HAP-1 (cell line): ENCODE results near the gene SLC22A12.
A peak's percentile ranks its signal among the peaks of the same experiment; 100 is the strongest.

Source experiments
- DNase-seq, 2 experiments: peaks; one replicate each; pipeline ENCODE4 v3.0.0-alpha.2; 2016 to 2020; ENCODE audit warnings: low spot score in 2 of 2
- H3K27me3 ChIP-seq: fragments of 250-450 bp; sonication (Bioruptor Pico); 2 replicates; pipeline ENCODE4 v1.5.1; 2020; ENCODE audit warnings: low read depth, mild to moderate bottlenecking, moderate library complexity
- H3K36me3 ChIP-seq: fragments of 250-450 bp; sonication (Bioruptor Pico); replicated peaks from 2 replicates; pipeline ENCODE4 v1.5.1; 2020; ENCODE audit warnings: mild to moderate bottlenecking
- H3K4me1 ChIP-seq: fragments of 250-450 bp; sonication (Bioruptor Pico); 2 replicates; pipeline ENCODE4 v1.5.1; 2020; ENCODE audit warnings: mild to moderate bottlenecking
- H3K4me3 ChIP-seq: fragments of 250-450 bp; sonication (Bioruptor Pico); 2 replicates; pipeline ENCODE4 v1.5.1; 2020; ENCODE audit warnings: mild to moderate bottlenecking, moderate library complexity
- H3K9me3 ChIP-seq: fragments of 250-450 bp; sonication (Bioruptor Pico); 2 replicates; pipeline ENCODE4 v1.5.1; 2020; ENCODE audit warnings: mild to moderate bottlenecking, moderate library complexity
- in situ Hi-C: fragments of 300-500 bp; cut with MboI; formaldehyde crosslinking; loops from 3 replicates; pipeline ENCODE4 v1.14.3; 2020; ENCODE audit warnings: low sequenced_read_pairs, inconsistent platforms, mixed read lengths

The SLC22A12 gene

DNA sequence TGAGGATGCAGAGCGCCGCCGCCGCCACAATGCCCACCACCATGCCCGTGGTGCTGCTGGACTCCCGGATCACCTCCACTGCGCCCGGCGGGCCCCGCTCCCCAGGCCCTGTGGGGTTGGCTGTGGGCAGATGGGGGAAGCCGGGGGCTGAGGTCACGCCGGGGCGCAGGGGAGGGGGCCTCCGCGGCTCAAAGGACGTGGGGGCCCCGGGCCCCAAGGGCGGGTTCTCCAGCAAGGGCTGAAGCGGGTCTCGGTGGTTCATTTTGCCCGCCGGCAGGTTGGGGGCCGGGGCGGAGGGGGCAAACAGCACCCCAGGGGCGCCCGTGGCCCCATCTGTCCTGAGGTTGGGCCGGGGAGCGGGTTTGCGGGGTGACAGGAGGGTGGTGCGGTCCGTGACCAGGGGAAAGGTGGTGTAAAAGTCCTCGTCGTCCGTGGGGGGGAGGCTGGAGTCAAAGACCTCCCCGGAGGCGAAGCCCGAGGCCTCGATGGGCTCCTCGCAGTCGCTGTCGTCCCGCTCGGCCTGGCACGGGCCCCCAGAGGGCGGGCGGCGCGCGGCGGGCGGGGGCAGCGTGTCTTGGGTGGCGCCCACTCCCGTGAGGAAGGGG, 16.5 kb downstream of the SLC22A12 start:
- H3K27me3 ChIP-seq = no peaks in the 10 kb centered on the region
- in situ Hi-C loops = no loop called here
- no peaks in the 10 kb centered on the region for H3K4me1 ChIP-seq
- H3K9me3 ChIP-seq = no peaks in the 10 kb centered on the region
- H3K4me3 ChIP-seq = no peak overlapping the region
- no peaks in the 10 kb centered on the region for H3K36me3 ChIP-seq
- no peak for DNase-seq

DNA sequence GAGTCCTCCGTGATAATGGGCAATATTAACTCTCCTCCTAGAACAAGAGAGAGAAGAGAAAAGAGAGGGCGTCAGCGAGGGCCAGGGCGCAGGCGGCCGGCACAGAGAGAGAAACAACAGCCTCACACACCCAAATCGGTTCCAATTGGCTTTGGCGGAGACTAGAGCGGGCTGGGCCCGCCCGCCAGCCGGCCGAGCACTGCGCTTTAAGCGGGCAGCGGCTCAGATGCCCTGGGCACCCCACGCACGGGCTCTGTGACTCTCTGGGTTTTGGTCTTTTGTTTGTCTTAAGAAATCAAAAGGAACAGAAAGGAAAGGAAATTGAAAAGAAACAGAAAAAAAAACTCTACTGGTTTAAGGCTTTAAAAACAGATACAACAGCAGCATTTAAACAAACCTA, 17.0 kb downstream of the SLC22A12 start:
- Histone ChIP-seq H3K4me3 (no peak overlapping the region), H3K4me1 (no peaks in the 10 kb centered on the region), H3K36me3 (no peaks in the 10 kb centered on the region), H3K27me3 (no peaks in the 10 kb centered on the region), H3K9me3 (no peaks in the 10 kb centered on the region)
- in situ Hi-C loops = no loop called here
- DNase-seq = no peak

DNA sequence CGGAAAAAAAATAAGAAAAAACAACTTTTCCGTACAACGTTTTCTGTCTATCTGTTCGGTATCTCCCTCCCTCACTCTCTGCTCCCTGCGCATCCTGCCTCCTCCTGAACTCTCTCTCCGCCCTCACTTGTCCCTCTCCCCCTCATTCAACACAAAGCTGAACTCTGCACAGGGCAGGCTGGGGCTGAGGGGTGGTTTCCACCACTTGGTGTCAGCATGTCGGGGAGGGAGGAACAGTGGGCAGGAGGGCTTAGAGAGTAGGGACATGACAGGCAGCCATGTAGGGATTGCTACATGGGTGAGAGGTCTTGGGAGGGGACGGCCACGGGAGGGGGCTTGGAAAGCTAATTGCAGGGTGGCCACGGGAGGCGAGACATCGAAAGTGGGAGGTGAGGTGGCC, 17.6 kb downstream of the SLC22A12 start:
- Histone ChIP-seq H3K4me3 (no peak overlapping the region), H3K9me3 (no peaks in the 10 kb centered on the region), H3K4me1 (no peaks in the 10 kb centered on the region), H3K27me3 (no peaks in the 10 kb centered on the region), H3K36me3 (no peaks in the 10 kb centered on the region)
- in situ Hi-C loops = no loop called here
- no peak for DNase-seq

DNA sequence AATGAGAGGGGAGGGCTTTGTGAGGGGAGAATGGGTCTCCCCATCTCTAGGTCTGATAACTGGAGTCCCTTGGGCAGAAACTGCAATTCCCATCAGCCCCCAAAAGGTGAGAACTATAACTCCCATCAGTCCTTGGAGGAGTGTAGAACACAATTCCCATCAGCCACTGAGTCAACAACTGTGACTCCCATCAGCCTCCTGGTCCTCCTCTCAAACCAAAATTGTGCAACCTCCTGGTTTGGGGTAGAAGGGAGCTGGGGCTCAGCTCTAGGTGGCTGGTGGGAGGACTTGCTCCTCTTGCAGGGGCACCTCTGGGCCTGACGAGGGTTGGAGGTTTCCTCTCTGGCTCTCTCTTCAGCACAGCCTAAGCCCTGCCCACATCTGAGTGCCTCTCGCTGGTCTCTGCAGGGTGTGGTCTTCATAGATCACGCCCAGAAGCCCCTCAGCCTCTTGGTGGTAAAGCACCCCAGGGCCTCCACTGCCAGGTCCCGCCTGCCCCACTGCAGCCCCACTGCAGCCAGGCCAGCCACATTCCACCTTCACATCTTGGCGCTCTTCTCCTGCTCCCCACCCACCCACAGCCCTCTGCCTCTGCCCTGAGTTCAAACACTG, 18.5 kb downstream of the SLC22A12 start:
- Histone ChIP-seq H3K4me3 (no peak overlapping the region), H3K36me3 (no peaks in the 10 kb centered on the region), H3K9me3 (no peaks in the 10 kb centered on the region), H3K4me1 (no peaks in the 10 kb centered on the region), H3K27me3 (no peaks in the 10 kb centered on the region)
- no peak for DNase-seq
- in situ Hi-C loops = no loop called here

DNA sequence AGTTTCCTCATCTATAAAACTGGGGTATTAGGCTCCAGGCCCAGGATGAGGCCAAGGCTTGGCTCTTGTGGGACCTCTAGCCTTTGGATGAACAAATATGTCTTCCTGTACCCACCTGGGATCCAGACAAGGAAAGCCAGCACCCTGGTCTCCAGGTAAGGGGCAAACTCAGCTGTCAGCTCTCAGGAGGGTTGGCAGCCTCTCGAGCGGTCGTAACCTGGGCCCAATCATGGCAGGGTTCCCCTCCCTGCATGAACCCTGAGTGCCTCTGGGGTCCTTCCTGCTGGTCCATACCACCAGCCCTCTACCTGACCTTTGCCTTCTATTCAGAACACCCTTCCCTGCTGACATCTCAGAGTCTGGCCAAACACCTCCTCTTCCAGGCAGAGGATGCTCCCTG, 19.6 kb downstream of the SLC22A12 start:
- no peaks in the 10 kb centered on the region for H3K4me1 ChIP-seq
- no peaks in the 10 kb centered on the region for H3K9me3 ChIP-seq
- H3K4me3 ChIP-seq = no peak overlapping the region
- no peaks in the 10 kb centered on the region for H3K27me3 ChIP-seq
- DNase-seq = no peak
- in situ Hi-C loops = no loop called here
- no peaks in the 10 kb centered on the region for H3K36me3 ChIP-seq

GRCh38 chr11:64611176-64611575, 20.2 kb downstream of the SLC22A12 start:
- H3K27me3 ChIP-seq = no peaks in the 10 kb centered on the region
- H3K4me3 ChIP-seq = no peak overlapping the region
- in situ Hi-C loops = no loop called here
- no peaks in the 10 kb centered on the region for H3K36me3 ChIP-seq
- no peaks in the 10 kb centered on the region for H3K9me3 ChIP-seq
- no peaks in the 10 kb centered on the region for H3K4me1 ChIP-seq
- DNase-seq = no peak

DNA sequence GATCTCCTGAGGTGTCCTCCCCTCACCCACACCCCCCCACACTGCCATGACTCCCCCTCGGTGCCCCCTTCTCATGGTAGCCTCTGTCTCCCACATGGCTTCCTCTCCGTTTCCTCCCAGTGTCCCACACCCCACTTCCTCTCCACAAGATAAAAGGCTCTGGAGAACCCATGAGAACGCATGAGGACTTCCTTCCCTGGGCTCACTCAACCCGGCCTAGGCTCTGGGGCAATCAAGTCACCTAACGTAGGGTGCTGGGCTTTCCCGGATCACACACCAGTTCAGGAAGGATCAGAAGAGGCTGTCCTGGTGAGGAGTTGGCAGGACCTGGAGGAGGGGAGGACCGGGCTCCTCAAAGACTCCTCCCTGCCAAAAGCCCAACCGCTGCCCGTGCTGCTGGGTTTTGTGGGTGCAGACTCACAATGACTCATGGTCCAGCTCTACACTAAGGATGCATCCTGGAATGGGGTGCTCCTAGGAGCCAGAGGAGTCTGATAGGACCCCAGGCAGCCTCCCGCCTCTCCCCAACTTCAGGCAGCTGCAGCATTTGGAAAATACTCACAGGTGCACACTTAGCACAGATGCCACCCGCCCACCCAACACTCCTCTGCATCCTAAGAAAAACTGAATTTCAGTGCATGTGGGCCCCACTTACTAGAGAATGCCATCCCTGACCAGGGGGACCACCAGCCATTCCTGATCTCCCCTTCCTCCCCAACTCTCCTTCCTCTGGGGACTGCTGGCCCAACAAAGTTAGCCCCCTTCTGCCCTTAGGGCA, 21.0 kb downstream of the SLC22A12 start:
- no peak overlapping the region for H3K4me3 ChIP-seq
- in situ Hi-C loops = no loop called here
- no peaks in the 10 kb centered on the region for H3K36me3 ChIP-seq
- DNase-seq = no peak
- no peaks in the 10 kb centered on the region for H3K4me1 ChIP-seq
- no peaks in the 10 kb centered on the region for H3K27me3 ChIP-seq
- no peaks in the 10 kb centered on the region for H3K9me3 ChIP-seq

DNA sequence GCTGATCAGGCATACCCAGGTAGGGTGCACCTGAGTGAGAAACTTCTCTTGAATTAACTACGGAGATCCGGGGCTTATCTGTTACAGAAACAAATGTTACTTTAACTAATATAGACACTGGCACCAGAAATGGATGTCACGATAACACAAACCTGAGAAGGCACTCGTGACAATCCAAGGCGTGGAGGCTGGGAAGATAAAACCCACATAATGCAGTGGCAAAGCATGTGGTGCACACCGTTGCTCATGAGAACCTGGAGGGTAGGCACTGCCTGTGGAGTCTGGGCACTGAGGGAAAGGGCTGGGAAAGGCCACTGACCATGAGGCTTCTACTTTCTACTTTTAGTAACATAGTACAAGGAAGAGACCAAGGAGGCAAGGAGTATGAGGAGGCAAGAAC, 22.6 kb downstream of the SLC22A12 start:
- H3K4me3 ChIP-seq = no peak overlapping the region
- no peaks in the 10 kb centered on the region for H3K27me3 ChIP-seq
- in situ Hi-C loops = no loop called here
- no peak for DNase-seq
- H3K4me1 ChIP-seq = no peaks in the 10 kb centered on the region
- H3K36me3 ChIP-seq = no peaks in the 10 kb centered on the region
- H3K9me3 ChIP-seq = no peaks in the 10 kb centered on the region

GRCh38 chr11:64614917-64615316, 23.9 kb downstream of the SLC22A12 start:
- Histone ChIP-seq H3K9me3 (no peaks in the 10 kb centered on the region), H3K4me3 (no peak overlapping the region), H3K36me3 (no peaks in the 10 kb centered on the region), H3K4me1 (no peaks in the 10 kb centered on the region), H3K27me3 (no peaks in the 10 kb centered on the region)
- in situ Hi-C loops = no loop called here
- DNase-seq = no peak

GRCh38 chr11:64616817-64617216, 25.8 kb downstream of the SLC22A12 start:
- in situ Hi-C loops = no loop called here
- no peaks in the 10 kb centered on the region for H3K36me3 ChIP-seq
- no peaks in the 10 kb centered on the region for H3K27me3 ChIP-seq
- no peaks in the 10 kb centered on the region for H3K4me1 ChIP-seq
- no peak for DNase-seq
- no peaks in the 10 kb centered on the region for H3K9me3 ChIP-seq
- H3K4me3 ChIP-seq = no peak overlapping the region

DNA sequence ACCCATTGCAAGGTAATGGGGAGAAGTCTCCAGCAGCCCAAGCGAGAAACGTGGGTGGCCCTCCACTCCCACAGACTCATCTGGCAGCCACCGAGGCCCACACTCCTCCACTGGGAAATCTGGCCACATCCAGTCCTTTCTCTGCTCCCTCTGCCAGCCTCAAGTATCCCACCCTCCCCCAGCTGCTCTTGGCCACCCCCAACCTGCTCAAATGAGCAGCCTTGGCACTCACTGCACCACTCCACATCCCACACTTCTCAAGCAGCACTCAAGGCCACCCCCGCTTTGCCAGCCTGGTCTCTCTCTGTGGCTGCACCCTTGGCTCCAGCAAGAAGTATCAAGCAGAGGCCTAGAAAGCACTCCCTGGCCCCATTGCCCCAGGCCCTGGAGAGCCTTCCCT, 28.2 kb downstream of the SLC22A12 start:
- Histone ChIP-seq H3K36me3 (no peaks in the 10 kb centered on the region), H3K9me3 (no peaks in the 10 kb centered on the region), H3K4me1 (no peaks in the 10 kb centered on the region), H3K27me3 (no peaks in the 10 kb centered on the region), H3K4me3 (no peak overlapping the region)
- DNase-seq = no peak
- in situ Hi-C loops = no loop called here

GRCh38 chr11:64619811-64620380, 28.9 kb downstream of the SLC22A12 start:
- DNase-seq = peak in 1 of 2 experiments; percentile 25
- H3K4me3 ChIP-seq = no peak overlapping the region
- H3K4me1 ChIP-seq = no peaks in the 10 kb centered on the region
- H3K36me3 ChIP-seq = no peaks in the 10 kb centered on the region
- H3K27me3 ChIP-seq = no peaks in the 10 kb centered on the region
- in situ Hi-C loops = no loop called here
- H3K9me3 ChIP-seq = no peaks in the 10 kb centered on the region

GRCh38 chr11:64620381-64620971, 29.5 kb downstream of the SLC22A12 start:
- in situ Hi-C loops = no loop called here
- Histone ChIP-seq H3K4me3 (no peak overlapping the region), H3K9me3 (no peaks in the 10 kb centered on the region), H3K4me1 (no peaks in the 10 kb centered on the region), H3K27me3 (no peaks in the 10 kb centered on the region), H3K36me3 (no peaks in the 10 kb centered on the region)
- peak in 1 of 2 experiments; percentile 31 for DNase-seq
